Activated T-cell treated with anti-CD3 and anti-CD28 coated beads, Interleukin-2, amount 50 U/mL, for 48 hours (primary cell): ENCODE data around the gene RASSF8.
A peak's percentile ranks its signal among the peaks of the same experiment; 100 is the strongest.

Experiments
- DNase-seq, 2 experiments: peaks; one replicate each; pipeline ENCODE4 v3.0.0-alpha.2; 2020

The RASSF8 gene

DNA sequence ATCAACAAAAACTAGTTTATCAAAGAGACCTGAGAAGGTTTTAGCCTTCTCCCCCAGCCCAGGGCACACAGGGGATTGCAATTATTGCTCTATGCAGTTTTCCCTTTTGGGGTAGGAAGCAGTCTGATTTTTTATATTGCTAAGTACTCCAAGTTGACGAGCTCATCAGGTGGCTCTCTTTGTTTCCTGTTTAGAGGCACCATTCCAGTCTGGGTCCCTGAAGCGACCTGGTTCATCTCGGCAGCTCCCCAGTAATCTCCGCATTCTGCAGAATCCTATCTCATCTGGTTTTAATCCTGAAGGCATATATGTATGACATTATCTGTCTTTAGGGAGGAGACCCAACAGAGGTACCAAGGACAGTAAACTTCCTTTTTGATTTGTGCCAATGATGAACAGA, 110.0 kb downstream of the RASSF8 start:
- no peak for DNase-seq

DNA sequence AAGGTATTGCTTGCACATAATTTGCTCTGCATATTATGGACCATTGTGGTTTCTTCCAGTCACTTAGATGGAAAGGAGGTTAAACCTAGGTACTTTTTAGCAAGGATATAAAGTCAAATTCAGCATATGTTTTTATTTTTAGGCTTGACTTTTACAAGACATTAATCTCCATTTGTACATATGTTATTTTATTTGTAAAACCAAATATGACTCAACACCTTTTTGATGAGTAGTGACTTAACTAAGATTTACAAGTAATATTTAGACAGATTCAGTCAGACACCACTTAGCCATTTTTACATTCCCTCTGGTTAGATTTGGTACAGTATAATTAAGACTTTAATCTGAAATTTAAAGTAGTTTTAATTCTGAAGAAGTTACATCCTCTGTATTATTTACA, 111.3 kb downstream of the RASSF8 start:
- no peak for DNase-seq

DNA sequence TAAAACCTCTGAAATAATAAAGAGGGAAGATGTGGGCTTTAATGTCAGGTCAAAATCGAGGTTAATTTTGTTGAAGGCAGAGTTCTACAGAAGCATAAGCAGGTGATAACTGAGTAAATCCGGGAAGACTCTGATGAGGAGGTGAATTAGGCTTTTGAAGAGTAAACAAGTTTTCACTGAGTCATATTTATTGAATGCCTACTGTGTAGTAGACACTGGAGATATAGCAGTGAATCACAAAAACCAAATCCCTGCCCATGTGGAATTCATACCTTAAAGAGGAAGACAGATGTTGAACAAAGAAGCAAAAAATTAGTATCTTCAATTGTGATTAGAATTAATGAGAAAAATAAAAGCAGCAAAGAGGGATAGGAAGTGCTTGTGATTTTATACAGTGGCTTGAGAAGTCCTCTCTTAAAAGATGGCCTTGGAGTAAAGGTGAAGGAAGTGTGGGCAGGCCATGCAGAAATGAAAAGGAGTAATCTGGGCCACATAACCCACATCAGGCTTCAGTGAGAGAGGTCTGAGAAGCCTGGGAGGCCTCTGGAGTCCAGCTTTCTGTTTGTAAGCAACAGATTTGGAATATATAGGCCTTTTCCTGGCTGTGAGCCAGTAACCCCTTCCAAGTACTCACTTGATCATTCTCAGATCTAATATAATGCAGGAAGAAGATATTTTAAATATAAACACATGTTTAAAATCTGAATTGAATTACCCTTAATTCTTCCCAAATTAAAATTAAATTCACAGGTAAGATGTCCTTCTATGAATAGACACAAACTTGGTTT, 119.6 kb downstream of the RASSF8 start:
- no peak for DNase-seq

DNA sequence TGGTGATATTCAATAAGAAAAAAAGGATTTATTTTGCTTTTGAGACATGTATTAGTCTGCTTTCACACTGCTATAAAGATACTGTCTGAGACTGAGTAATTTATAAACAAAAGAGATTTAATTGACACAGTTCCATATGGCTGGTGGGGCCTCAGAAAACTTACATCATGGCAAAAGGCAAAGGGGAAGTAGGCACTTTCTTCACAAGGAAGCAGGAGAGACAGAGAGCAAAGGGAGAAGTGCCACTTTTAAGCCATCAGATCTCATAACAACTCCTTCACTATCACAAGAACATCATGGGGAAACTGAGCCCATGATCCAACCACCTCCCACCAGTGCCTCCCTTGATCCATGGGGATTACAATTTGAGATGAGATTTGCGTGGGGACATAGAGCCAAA, 122.4 kb downstream of the RASSF8 start:
- DNase-seq, result no peak

DNA sequence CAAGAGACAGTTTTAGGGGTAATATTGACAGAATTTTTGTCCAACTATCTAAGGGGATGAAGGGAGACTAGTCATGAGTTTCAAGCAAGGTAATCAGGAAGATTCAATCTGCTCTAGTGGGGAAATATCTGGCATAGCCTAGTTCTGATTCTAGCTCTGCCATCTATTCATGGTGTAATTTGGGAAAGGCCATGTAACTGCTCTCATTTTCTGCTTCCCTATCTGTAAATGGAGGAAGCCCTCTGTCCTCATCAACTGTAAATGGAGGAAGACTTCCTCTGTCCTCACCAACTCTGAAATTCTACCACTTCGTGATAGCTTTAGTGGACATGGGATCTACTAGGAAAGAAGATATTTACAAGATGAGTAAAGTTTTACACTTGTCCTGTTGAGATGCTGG, 128.5 kb downstream of the RASSF8 start:
- no peak for DNase-seq

DNA sequence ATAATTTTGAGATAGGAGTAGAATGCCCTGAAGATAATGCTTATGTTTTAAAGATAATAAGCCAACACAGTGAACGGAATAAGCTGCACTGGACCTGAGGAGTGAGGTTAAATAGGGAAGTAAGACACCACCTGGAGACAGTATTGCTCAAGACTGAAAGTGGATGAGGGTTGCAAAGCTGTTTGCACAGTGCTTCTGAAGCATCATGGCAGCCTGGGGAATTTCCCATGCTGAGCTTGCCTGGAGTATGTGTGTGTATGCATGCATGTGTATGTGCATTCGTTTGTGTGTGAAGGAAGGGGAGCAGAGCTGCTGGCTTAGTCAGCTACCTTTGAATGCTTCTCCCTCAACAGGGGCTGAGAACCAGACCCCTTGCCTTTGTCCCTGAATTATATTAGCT, 130.5 kb downstream of the RASSF8 start:
- DNase-seq, result no peak

GRCh38 chr12:26090836-26091510, 132.5 kb downstream of the RASSF8 start:
- DNase-seq, result no peak

DNA sequence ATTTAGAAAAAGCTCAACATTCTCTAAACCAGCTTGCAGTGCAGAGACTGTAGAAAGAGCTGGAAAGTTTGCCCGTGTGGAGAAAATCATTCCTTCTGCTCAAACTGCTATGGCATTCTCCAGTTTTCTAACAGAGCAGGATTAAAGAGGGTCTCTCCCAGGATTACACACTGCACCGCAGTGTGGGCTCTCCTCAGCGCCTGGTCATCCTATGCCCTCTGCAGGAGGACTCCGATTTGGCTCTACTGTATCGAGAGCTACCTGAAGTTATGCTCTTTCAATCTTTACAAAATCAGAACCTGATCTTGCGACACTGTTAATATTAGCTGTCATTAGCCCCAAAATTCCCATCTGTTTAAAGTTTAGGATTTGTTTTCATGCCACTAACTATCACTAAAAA, 133.3 kb downstream of the RASSF8 start:
- no peak for DNase-seq

- DNase-seq, result no peak
Measured at GRCh38 chr12:26092346-26093105, 134.0 kb downstream of the RASSF8 start.

- no peak for DNase-seq
Measured at GRCh38 chr12:26095186-26095585, 136.7 kb downstream of the RASSF8 start.

DNA sequence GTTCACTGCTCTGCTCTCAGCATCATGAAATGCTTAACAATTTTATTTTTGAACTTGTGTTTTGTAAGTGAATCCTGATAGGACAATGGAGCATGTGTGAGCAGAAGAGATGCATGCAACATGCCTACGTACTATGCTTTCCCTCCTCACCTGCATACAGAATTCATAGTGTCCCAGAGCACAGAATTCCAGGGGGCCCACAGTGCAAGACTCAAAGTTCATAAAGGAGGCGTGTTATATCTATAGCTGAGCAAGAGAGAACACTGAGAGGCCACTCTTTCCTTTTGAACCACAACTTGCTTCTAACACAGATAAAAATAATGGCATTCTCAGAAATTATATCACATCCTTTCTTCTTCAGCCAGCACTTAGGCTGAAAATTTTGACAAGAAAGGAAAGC, 137.6 kb downstream of the RASSF8 start:
- no peak for DNase-seq

GRCh38 chr12:26097046-26097878, 138.8 kb downstream of the RASSF8 start:
- peak; percentile 61 to 69 for DNase-seq

GRCh38 chr12:26100666-26101349, 142.3 kb downstream of the RASSF8 start:
- no peak for DNase-seq

- no peak for DNase-seq
Measured at GRCh38 chr12:26101350-26101734, 142.9 kb downstream of the RASSF8 start.

GRCh38 chr12:26101763-26102162, 143.3 kb downstream of the RASSF8 start:
- no peak for DNase-seq

DNA sequence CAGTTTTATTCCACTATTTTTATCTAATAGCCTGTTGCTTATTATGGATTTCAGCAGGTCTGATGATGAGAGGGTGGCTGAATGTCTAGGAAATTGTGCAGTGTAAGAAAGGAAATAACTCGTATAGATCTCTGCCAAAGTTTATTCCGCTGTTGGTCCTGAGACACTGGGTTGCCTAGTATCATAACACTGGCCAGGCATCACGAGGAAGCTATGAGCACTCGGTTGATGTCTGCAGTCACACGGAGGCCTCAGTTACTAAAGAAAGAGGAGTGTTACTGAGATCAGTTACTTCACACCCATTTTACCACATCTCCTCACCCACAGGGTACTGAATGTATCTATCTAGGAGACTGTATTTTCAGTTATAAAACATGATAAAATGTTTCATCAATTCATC, 144.5 kb downstream of the RASSF8 start:
- no peak for DNase-seq

GRCh38 chr12:26106347-26106746, 147.9 kb downstream of the RASSF8 start:
- DNase-seq, result no peak

DNA sequence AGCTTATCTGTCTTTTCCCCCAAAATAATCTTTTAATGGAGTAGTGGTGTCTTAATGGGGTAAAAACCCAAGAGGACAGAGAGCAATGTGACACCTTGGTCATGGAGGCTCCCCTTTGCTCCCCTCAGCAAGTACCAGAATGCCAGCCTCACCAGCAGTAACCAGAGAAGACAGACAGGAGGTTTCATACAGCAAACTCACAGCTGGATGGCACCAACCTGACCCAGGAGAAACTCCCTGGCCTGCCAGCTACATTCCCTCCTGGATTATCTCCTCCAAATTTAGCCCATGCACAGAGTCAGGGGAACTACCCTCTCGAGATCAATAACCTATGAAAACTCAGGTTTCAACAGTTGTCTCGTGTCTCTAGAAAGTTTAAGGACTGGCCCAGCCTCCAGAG, 150.4 kb downstream of the RASSF8 start:
- no peak for DNase-seq

- no peak for DNase-seq
Measured at GRCh38 chr12:26109343-26109881, 150.9 kb downstream of the RASSF8 start.

DNA sequence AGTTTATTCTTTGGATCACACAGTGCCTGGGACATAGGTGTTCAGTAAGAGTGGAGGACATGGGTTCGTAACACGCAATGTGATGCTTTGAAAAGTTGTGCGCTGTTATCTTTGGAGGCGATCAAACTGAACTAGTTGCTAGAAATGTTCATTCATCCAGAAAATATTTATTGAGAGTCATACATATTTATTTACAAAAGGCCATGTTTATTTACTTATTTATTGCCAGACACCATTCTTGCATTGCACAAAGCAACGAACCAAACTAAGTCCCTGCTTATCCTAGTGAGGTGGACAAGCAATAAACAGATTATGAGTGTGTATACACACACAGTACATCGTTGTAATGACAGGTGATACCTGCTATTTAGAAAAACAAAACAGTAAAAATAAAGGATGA, 153.8 kb downstream of the RASSF8 start:
- no peak for DNase-seq

DNA sequence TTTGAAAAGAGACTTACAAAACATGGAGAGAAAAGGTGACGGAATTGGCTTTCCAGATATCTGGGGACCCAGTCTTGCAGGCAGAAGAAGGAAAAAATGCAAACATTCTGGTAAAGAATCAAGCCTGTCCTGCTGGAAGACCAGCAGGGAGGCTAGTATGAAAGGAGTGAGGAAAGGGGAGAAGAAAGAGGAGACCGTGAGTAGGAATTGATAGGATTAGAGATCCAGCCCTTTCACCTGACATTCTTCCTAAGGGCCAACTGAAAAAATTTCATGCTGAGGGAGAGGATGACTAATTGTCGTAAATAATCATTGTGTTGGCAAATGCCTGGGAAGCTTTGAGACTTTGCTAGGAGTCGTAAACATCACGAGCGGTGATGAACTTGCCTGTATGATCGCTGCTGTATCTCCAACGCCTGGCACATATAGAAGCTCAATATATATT, 154.2 kb downstream of the RASSF8 start:
- no peak for DNase-seq

DNA sequence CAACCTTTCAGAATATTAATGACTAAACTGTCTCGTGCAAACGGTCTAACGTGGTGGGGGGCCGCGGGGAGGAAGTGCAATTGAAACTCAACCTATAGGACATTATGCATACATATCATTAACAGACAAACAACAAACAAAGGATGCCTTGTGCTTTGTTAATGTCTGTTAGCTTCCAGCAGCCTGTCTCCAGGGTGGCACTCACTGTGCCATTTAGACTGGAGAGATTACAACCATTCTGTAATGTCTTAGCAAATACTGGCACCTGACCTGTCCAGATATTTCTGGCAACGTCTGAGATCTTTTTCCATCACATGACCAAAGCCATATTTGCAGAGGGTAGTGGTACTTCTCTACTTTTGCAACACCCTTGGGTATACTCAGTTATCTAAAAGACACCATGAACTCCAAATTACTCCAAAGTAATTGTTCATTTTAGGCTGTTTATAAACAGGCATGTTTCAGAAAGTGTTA, 154.7 kb downstream of the RASSF8 start:
- DNase-seq, result no peak
